OCI-LY3 (cell line): ENCODE results near the gene HTR3A.

ENCODE experiments used
- H2AFZ ChIP-seq: fragments of 200-600, 300-600 bp; shearing (Covaris generic); 2 replicates; pipeline ENCODE4 v1.6.0; 2014; ENCODE audit warnings: antibody characterized with exemption, low read depth, low read length
- H3K27ac ChIP-seq: fragments of 200-600, 300-600 bp; sonication (generic); 2 replicates; pipeline ENCODE4 v1.5.1; 2014; ENCODE audit warnings: mild to moderate bottlenecking, low read length, moderate library complexity, mixed read lengths
- H3K27me3 ChIP-seq: fragments of 200-600, 300-600 bp; sonication (generic); 2 replicates; pipeline ENCODE4 v1.6.1; 2014; ENCODE audit warnings: low read depth, low read length, mixed read lengths
- H3K36me3 ChIP-seq: fragments of 200-600, 300-600 bp; sonication (generic); replicated peaks from 2 replicates; pipeline ENCODE3; 2014; ENCODE audit warnings: low read depth, low read length, mixed read lengths
- H3K4me1 ChIP-seq: fragments of 300-600, 200-600 bp; sonication (generic); 2 replicates; pipeline ENCODE4 v1.6.1; 2014; ENCODE audit warnings: low read length, mixed read lengths
- H3K4me2 ChIP-seq: fragments of 200-600, 300-600 bp; sonication (generic); 2 replicates; pipeline ENCODE4 v1.6.1; 2014; ENCODE audit warnings: low read length, mixed read lengths
- H3K4me3 ChIP-seq: fragments of 300-600, 200-600 bp; sonication (generic); 2 replicates; pipeline ENCODE4 v1.5.1; 2014; ENCODE audit warnings: antibody characterized with exemption, mild to moderate bottlenecking, low read length, moderate library complexity
- H3K79me2 ChIP-seq: fragments of 300-600, 200-600 bp; shearing (Covaris generic); 2 replicates; pipeline ENCODE4 v1.6.1; 2014; ENCODE audit warnings: mild to moderate bottlenecking, low read length, mixed read lengths
- H3K9ac ChIP-seq: fragments of 300-600, 200-600 bp; shearing (Covaris generic); 2 replicates; pipeline ENCODE4 v1.6.0; 2014; ENCODE audit warnings: mild to moderate bottlenecking, low read length, moderate library complexity
- H3K9me3 ChIP-seq: fragments of 200-600, 300-600 bp; shearing (Covaris generic); 2 replicates; pipeline ENCODE4 v1.6.1; 2014; ENCODE audit warnings: low read length, mixed read lengths; ENCODE audit not compliant: insufficient read depth
- H4K20me1 ChIP-seq: fragments of 200-600, 300-600 bp; sonication (generic); 2 replicates; pipeline ENCODE4 v1.6.1; 2016; ENCODE audit warnings: low read length, mixed read lengths; ENCODE audit not compliant: insufficient read depth
- EZH2phosphoT487 ChIP-seq: fragments of 200-600 bp; shearing (Covaris generic); IDR thresholded peaks from 2 replicates; pipeline ENCODE4 v1.6.1; 2018; ENCODE audit warnings: antibody characterized with exemption, mixed run types, low read depth
- TF ChIP-seq, protein P1 (sequence below): fragments of 200-600, 300-600 bp; sonication (generic); IDR thresholded peaks from 2 replicates; pipeline ENCODE4 v1.5.1; 2014; ENCODE audit warnings: antibody characterized with exemption, low read length, low read depth

Gene HTR3A

DNA sequence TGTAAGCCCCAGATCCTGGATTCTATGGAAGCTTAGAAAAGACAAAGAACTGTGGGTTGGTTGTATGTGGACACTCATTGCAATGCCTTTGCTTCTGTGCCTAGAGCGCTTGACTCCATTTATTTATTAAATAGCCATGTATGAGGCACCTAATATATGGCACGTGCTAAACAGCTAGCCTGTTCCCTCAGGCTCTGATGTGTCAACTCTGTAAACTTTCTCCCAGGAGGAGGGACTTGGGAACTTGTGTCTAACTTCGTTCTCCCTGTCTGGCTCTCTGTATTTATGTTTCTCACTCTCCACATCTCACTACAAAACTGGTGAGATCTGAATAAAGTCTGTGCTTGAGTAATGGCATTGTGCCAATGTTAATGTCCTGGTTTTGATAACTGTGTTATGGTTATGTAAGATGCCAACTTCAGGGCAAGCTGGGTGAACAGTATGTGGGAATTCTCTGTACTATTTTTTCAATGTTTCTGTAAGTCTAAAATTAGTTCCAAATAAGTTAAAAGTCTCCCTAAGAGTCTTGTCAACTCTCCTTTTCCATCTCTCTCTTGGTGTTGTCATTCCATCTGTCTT, 50.5 kb downstream of the HTR3A start:
- Histone ChIP-seq H3K4me2 (no peak overlapping the region), H3K27ac (no peak overlapping the region), H3K4me1 (no peaks in the 10 kb centered on the region), H3K4me3 (no peak overlapping the region), H2AFZ (no peak overlapping the region), H3K79me2 (no peaks in the 10 kb centered on the region), H3K9ac (no peak overlapping the region), H3K27me3 (peaks cover 41% of the 10 kb centered on the region), H3K9me3 (no peaks in the 10 kb centered on the region), H3K36me3 (no peaks in the 10 kb centered on the region), H4K20me1 (no peaks in the 10 kb centered on the region)
- TF ChIP-seq, protein P1, sequence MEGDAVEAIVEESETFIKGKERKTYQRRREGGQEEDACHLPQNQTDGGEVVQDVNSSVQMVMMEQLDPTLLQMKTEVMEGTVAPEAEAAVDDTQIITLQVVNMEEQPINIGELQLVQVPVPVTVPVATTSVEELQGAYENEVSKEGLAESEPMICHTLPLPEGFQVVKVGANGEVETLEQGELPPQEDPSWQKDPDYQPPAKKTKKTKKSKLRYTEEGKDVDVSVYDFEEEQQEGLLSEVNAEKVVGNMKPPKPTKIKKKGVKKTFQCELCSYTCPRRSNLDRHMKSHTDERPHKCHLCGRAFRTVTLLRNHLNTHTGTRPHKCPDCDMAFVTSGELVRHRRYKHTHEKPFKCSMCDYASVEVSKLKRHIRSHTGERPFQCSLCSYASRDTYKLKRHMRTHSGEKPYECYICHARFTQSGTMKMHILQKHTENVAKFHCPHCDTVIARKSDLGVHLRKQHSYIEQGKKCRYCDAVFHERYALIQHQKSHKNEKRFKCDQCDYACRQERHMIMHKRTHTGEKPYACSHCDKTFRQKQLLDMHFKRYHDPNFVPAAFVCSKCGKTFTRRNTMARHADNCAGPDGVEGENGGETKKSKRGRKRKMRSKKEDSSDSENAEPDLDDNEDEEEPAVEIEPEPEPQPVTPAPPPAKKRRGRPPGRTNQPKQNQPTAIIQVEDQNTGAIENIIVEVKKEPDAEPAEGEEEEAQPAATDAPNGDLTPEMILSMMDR, result no peak
- no peak for TF ChIP-seq EZH2phosphoT487

DNA sequence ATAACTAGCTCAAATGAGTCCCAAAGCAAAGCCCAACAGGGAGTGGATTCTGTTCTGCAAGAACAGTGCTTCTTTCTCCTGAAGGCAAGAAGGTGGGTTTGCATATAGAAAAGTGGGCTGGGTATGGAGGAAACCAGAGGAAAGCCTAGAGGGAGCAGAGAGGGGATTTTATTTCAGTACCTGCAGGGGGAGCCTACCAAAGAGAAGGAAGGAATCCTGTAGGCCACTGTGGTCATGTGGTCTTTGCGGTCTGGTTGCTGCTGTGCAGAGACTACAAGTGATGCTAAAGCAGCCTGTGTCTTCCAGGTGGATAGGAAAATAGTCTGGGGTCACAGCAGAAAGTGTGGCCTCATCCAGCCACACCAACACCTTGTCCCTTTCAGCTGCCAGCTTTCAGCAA, 51.4 kb downstream of the HTR3A start:
- Histone ChIP-seq H3K27ac (no peak overlapping the region), H3K4me1 (no peaks in the 10 kb centered on the region), H4K20me1 (no peaks in the 10 kb centered on the region), H3K4me3 (no peak overlapping the region), H3K27me3 (peaks cover 46% of the 10 kb centered on the region), H3K36me3 (no peaks in the 10 kb centered on the region), H3K79me2 (no peaks in the 10 kb centered on the region), H3K4me2 (no peak overlapping the region), H2AFZ (no peak overlapping the region), H3K9me3 (no peaks in the 10 kb centered on the region), H3K9ac (no peak overlapping the region)
- TF ChIP-seq, protein P1, result peak; percentile 20; the same call in 1 of the 2 replicates
- TF ChIP-seq EZH2phosphoT487, result no peak

DNA sequence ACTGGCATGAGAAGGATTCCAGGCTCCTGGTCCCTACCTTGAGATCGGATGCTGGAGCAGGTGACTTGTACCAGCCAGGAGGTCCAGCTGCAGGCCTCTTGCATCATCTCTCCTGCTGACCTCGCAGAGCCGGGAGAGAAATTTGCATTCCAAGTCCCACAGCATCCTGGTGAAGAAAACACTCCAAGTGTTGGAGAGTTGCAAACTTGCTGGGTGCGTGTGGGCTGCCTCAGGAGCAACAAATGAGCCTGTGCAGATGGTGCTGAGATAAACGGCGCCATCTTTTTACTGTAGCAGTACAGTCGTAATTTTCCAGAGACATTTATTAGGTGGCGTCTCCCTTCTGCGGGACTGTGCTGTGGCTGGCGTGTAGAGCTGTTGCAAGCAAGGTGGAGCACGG, 52.5 kb downstream of the HTR3A start:
- H3K36me3 ChIP-seq, result no peaks in the 10 kb centered on the region
- no peaks in the 10 kb centered on the region for H3K9me3 ChIP-seq
- H2AFZ ChIP-seq, result no peak overlapping the region
- H3K9ac ChIP-seq, result no peak overlapping the region
- TF ChIP-seq EZH2phosphoT487, result no peak
- TF ChIP-seq, protein P1, result no peak
- H4K20me1 ChIP-seq, result no peaks in the 10 kb centered on the region
- H3K4me1 ChIP-seq, result no peaks in the 10 kb centered on the region
- H3K4me3 ChIP-seq, result no peak overlapping the region
- H3K27ac ChIP-seq, result no peak overlapping the region
- H3K27me3 ChIP-seq, result peaks cover 50% of the 10 kb centered on the region
- H3K79me2 ChIP-seq, result no peaks in the 10 kb centered on the region
- no peak overlapping the region for H3K4me2 ChIP-seq

DNA sequence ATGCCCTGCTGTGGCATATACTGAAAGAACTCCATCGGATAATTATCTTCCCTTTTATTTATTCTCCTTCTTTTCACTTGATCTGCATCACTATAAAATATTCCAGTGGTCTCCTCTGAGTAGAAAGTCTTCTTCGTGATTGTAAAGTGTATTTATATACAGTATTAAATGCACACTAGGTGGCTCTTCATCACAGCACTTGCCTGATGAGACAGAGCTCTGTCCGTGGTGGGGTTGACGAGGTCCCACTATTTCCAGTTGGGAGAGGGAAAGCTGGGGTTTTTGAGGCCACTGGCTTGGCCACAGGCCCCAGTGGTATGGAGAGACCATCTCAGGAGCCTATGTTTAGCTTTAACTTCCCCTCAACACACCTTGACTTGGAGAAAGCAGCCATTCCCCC, 53.0 kb downstream of the HTR3A start:
- Histone ChIP-seq H2AFZ (no peak overlapping the region), H3K4me1 (no peaks in the 10 kb centered on the region), H3K36me3 (no peaks in the 10 kb centered on the region), H3K9ac (no peak overlapping the region), H3K79me2 (no peaks in the 10 kb centered on the region), H4K20me1 (no peaks in the 10 kb centered on the region), H3K27ac (no peak overlapping the region), H3K4me3 (no peak overlapping the region), H3K27me3 (peaks cover 50% of the 10 kb centered on the region), H3K9me3 (no peaks in the 10 kb centered on the region), H3K4me2 (no peak overlapping the region)
- no peak for TF ChIP-seq EZH2phosphoT487
- TF ChIP-seq, protein P1, result peak; percentile 20; the same call in 1 of the 2 replicates
